Fibroblast of lung (primary cell): ENCODE results near the gene HCN2. TPM values are rescaled to one million over a fixed set of nuclear protein-coding genes. Genes with fewer than 3 reads are reported as not detected.

Experiments
- DNase-seq, 2 donors: peaks; one replicate each; pipeline versions ENCODE4 v3.0.0 to v3.0.0-alpha.2; 2010; ENCODE audit warnings: low read depth in 2 of 2
- H2AFZ ChIP-seq: 2 replicates; pipeline ENCODE4 v1.5.1; 2012; ENCODE audit warnings: low read length, control low read depth, inconsistent platforms
- H3K27ac ChIP-seq: 2 replicates; pipeline ENCODE4 v1.5.1; 2011; ENCODE audit warnings: low read length, control low read depth; ENCODE audit not compliant: insufficient read depth
- H3K27me3 ChIP-seq: 2 replicates; pipeline ENCODE4 v1.5.1; 2011; ENCODE audit warnings: mild to moderate bottlenecking, low read length; ENCODE audit not compliant: control insufficient read depth, insufficient read depth
- H3K36me3 ChIP-seq: 2 replicates; pipeline ENCODE4 v1.5.1; 2011; ENCODE audit warnings: low read length; ENCODE audit not compliant: control insufficient read depth, insufficient read depth
- H3K4me1 ChIP-seq: 2 replicates; pipeline ENCODE4 v1.5.1; 2011; ENCODE audit warnings: low read length; ENCODE audit not compliant: control insufficient read depth, insufficient read depth; ENCODE audit errors: extremely low read depth
- H3K4me2 ChIP-seq: 2 replicates; pipeline ENCODE4 v1.5.1; 2011; ENCODE audit warnings: low read length, control low read depth; ENCODE audit not compliant: insufficient read depth; ENCODE audit errors: extremely low read depth
- H3K4me3 ChIP-seq, 4 experiments: fragments of 200-600 bp in 1 of 4; sonication (generic) in 1 of 4; replicated peaks in 1 of 4; 2 replicates each; pipeline ENCODE4 v1.5.1; 2011 to 2016; ENCODE audit warnings: low read length in 4 of 4, low read depth in 3 of 4, mild to moderate bottlenecking in 3 of 4, control low read depth in 2 of 4, inconsistent platforms in 1 of 4, mixed read lengths in 1 of 4; ENCODE audit not compliant: insufficient read depth in 1 of 4; ENCODE audit errors: control extremely low read depth in 1 of 4
- H3K79me2 ChIP-seq: 2 replicates; pipeline ENCODE4 v1.5.1; 2012; ENCODE audit warnings: mild to moderate bottlenecking, low read length, inconsistent platforms; ENCODE audit not compliant: control insufficient read depth, insufficient read depth
- H3K9ac ChIP-seq: 2 replicates; pipeline ENCODE4 v1.5.1; 2011; ENCODE audit warnings: mild to moderate bottlenecking, low read length, control low read depth; ENCODE audit not compliant: insufficient read depth
- H3K9me3 ChIP-seq: 2 replicates; pipeline ENCODE4 v1.5.1; 2012; ENCODE audit warnings: low read depth, low read length; ENCODE audit not compliant: control insufficient read depth, insufficient read depth
- H4K20me1 ChIP-seq: 2 replicates; pipeline ENCODE4 v1.5.1; 2011; ENCODE audit warnings: low read length; ENCODE audit not compliant: control insufficient read depth, insufficient read depth; ENCODE audit errors: extremely low read depth
- CTCF ChIP-seq, 2 donors: IDR thresholded peaks in 1 of 2; conservative IDR thresholded peaks in 1 of 2; 1 replicate in 1 of 2; 2 replicates in 1 of 2; pipeline ENCODE4 v1.5.1; 2011 to 2012; ENCODE audit warnings: low read length in 2 of 2, control low read depth in 1 of 2, inconsistent platforms in 1 of 2, low read depth in 1 of 2, mild to moderate bottlenecking in 1 of 2
- EZH2 ChIP-seq: IDR thresholded peaks from 2 replicates; pipeline ENCODE4 v1.5.1; 2012; ENCODE audit warnings: low read length, control low read depth, mild to moderate bottlenecking; ENCODE audit errors: missing control alignments
- polyA plus RNA-seq, 2 donors: library from polyadenylated mRNA; depleted of rRNA in 1 of 2; stranded (reverse) in 1 of 2; unstranded in 1 of 2; fragments of >200 nt; gene quantifications; 2 replicates each; pipeline ENCODE4 v1.2.1, GENCODE V29; 2011 to 2012; ENCODE audit warnings: missing spikeins in 1 of 2
- total RNA-seq: library from RNA; depleted of rRNA; stranded (reverse); fragments of >200 nt; gene quantifications from 2 replicates; pipeline ENCODE4 v1.2.1, GENCODE V29; 2014

The HCN2 gene
- total and polyA plus RNA-seq, 2 donors (not counting 1 experiment from before 2014, with no cell fraction given) = 0.49 to 0.50 TPM

GRCh38 chr19:622666-623065 is 33.0 kb downstream of the HCN2 start:
- TF ChIP-seq EZH2 = no peak
- no peak for TF ChIP-seq CTCF (conservative IDR thresholded peaks at IDR 0.05 in 1 of 2, IDR thresholded peaks at IDR 0.05 in 1 of 2; ENCODE audit: low read depth in 1 of 2, low read length in 2 of 2)
- DNase-seq = no peak

DNA sequence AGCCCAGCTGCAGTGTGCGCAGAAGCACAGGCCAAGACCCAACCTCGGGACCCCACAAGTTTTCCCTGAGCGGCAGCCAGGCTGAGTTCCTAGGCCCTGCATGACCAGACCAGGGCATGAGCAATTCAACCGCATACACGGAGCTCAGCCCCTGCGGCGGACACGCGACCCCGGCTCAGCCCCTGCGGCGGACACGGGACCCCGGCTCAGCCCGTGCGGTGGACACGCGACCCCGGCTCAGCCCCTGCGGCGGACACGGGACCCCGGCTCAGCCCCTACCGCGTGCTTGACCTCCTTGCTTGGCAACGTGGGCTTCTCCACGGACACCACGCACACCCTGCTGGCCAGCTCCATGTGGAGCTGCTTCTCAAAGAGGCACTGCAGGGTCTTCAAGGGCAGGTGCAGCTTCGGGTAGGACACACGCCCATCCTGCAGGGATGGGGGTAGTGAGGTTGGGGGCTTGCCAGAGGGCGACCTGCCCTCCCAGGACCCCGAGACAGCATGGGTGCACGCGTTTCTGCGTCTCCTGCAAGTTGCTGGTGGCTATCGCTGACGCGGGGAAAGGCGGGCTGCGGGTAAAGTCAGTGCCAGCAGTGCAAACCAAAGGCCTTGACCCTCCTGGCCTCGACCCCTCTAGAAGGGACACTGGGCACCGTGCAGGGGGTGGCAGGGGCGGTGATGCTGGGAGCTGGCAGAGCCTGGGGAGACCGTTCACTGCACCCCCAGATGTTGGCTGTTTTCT is 33.7 kb downstream of the HCN2 start:
- Histone ChIP-seq H3K4me1 (no peaks in the 10 kb centered on the region), H3K4me2 (no peak overlapping the region), H3K36me3 (peaks cover 11% of the 10 kb centered on the region), H3K27me3 (no peaks in the 10 kb centered on the region), H3K27ac (no peak overlapping the region), H3K9me3 (no peaks in the 10 kb centered on the region), H3K4me3 (no peak overlapping the region), H3K79me2 (no peaks in the 10 kb centered on the region), H2AFZ (no peak overlapping the region), H3K9ac (no peak overlapping the region), H4K20me1 (no peaks in the 10 kb centered on the region)
- DNase-seq = no peak
- TF ChIP-seq CTCF (conservative IDR thresholded peaks at IDR 0.05 in 1 of 2, IDR thresholded peaks at IDR 0.05 in 1 of 2; ENCODE audit: low read depth in 1 of 2, low read length in 2 of 2) (no peak), EZH2 (no peak)

More at GRCh38 chr19:622666-623065, 33.0 kb downstream of the HCN2 start:
- H3K79me2 ChIP-seq = no peaks in the 10 kb centered on the region
- peaks cover 13% of the 10 kb centered on the region for H3K36me3 ChIP-seq
- H3K4me1 ChIP-seq = no peaks in the 10 kb centered on the region
- H2AFZ ChIP-seq = no peak overlapping the region
- no peak overlapping the region for H3K4me3 ChIP-seq
- no peak overlapping the region for H3K27ac ChIP-seq
- H3K9ac ChIP-seq = no peak overlapping the region
- no peaks in the 10 kb centered on the region for H3K27me3 ChIP-seq
- no peaks in the 10 kb centered on the region for H3K9me3 ChIP-seq
- H3K4me2 ChIP-seq = no peak overlapping the region
- no peaks in the 10 kb centered on the region for H4K20me1 ChIP-seq

GRCh38 chr19:623974-624373 is 34.3 kb downstream of the HCN2 start:
- Histone ChIP-seq H3K4me2 (no peak overlapping the region), H4K20me1 (no peaks in the 10 kb centered on the region), H2AFZ (no peak overlapping the region), H3K79me2 (no peaks in the 10 kb centered on the region), H3K4me1 (no peaks in the 10 kb centered on the region), H3K36me3 (peaks cover 9% of the 10 kb centered on the region), H3K27me3 (no peaks in the 10 kb centered on the region), H3K4me3 (no peak overlapping the region), H3K27ac (no peak overlapping the region), H3K9ac (no peak overlapping the region), H3K9me3 (no peaks in the 10 kb centered on the region)
- DNase-seq = peak; percentile 78 to 94
- TF ChIP-seq EZH2 (no peak), CTCF (conservative IDR thresholded peaks at IDR 0.05 in 1 of 2, IDR thresholded peaks at IDR 0.05 in 1 of 2; ENCODE audit: low read depth in 1 of 2, low read length in 2 of 2) (no peak)
